ENCODE measurements around the gene SMU1. TPM values are rescaled to one million over a fixed set of nuclear protein-coding genes. Genes with fewer than 3 reads are reported as not detected.
"Not testable (repeated sequence)": the region's sequence is repeated elsewhere in the genome, so short reads cannot be mapped to it uniquely, and the experiment has no call there.

Gene SMU1
- total RNA-seq, 1 donor from 2014 or later: 19.6 TPM

- H3K27ac Mint-ChIP-seq (ENCODE audit: unreplicated experiment): no peak overlapping the region
- peaks cover 5% of the 10 kb centered on the region for H3K36me3 Mint-ChIP-seq (ENCODE audit: unreplicated experiment)
- H3K9me3 Mint-ChIP-seq (ENCODE audit: unreplicated experiment): no peaks in the 10 kb centered on the region
- TF ChIP-seq CTCF (IDR thresholded peaks at IDR 0.05; ENCODE audit: partially characterized antibody, unreplicated experiment): no peak
- H3K4me1 Mint-ChIP-seq (ENCODE audit: low read depth, unreplicated experiment): no peaks in the 10 kb centered on the region
- no peak overlapping the region for H3K4me3 Mint-ChIP-seq (ENCODE audit: unreplicated experiment)
- peaks cover under 1% of the 10 kb centered on the region for H3K27me3 Mint-ChIP-seq (ENCODE audit: unreplicated experiment)
- no peak for DNase-seq
Observed at GRCh38 chr9:33097192-33097591, 20.7 kb upstream of the SMU1 start.

- H3K27me3 Mint-ChIP-seq (ENCODE audit: unreplicated experiment): peaks cover 1% of the 10 kb centered on the region
- H3K36me3 Mint-ChIP-seq (ENCODE audit: unreplicated experiment): peaks cover under 1% of the 10 kb centered on the region
- no peak overlapping the region for H3K27ac Mint-ChIP-seq (ENCODE audit: unreplicated experiment)
- no peaks in the 10 kb centered on the region for H3K4me1 Mint-ChIP-seq (ENCODE audit: low read depth, unreplicated experiment)
- no peak for TF ChIP-seq CTCF (IDR thresholded peaks at IDR 0.05; ENCODE audit: partially characterized antibody, unreplicated experiment)
- no peak for DNase-seq
- no peaks in the 10 kb centered on the region for H3K9me3 Mint-ChIP-seq (ENCODE audit: unreplicated experiment)
- H3K4me3 Mint-ChIP-seq (ENCODE audit: unreplicated experiment): no peak overlapping the region
Observed at GRCh38 chr9:33092634-33093033, 16.2 kb upstream of the SMU1 start.

GRCh38 chr9:33085672-33086071 is 9.2 kb upstream of the SMU1 start:
- H3K36me3 Mint-ChIP-seq (ENCODE audit: unreplicated experiment); H3K4me1 Mint-ChIP-seq (ENCODE audit: low read depth, unreplicated experiment); H3K4me3 Mint-ChIP-seq (ENCODE audit: unreplicated experiment); H3K27me3 Mint-ChIP-seq (ENCODE audit: unreplicated experiment); H3K9me3 Mint-ChIP-seq (ENCODE audit: unreplicated experiment); H3K27ac Mint-ChIP-seq (ENCODE audit: unreplicated experiment); DNase-seq: not testable (repeated sequence)

GRCh38 chr9:33082538-33083326 is 6.3 kb upstream of the SMU1 start:
- Mint-ChIP-seq H3K9me3 (ENCODE audit: unreplicated experiment) (no peaks in the 10 kb centered on the region), H3K27me3 (ENCODE audit: unreplicated experiment) (no peaks in the 10 kb centered on the region), H3K27ac (ENCODE audit: unreplicated experiment) (no peak overlapping the region), H3K4me3 (ENCODE audit: unreplicated experiment) (no peak overlapping the region), H3K4me1 (ENCODE audit: low read depth, unreplicated experiment) (no peaks in the 10 kb centered on the region), H3K36me3 (ENCODE audit: unreplicated experiment) (no peaks in the 10 kb centered on the region)
- no peak for TF ChIP-seq CTCF (IDR thresholded peaks at IDR 0.05; ENCODE audit: partially characterized antibody, unreplicated experiment)
- no peak for DNase-seq

- TF ChIP-seq CTCF (IDR thresholded peaks at IDR 0.05; ENCODE audit: partially characterized antibody, unreplicated experiment): no peak
- no peak for DNase-seq
- no peaks in the 10 kb centered on the region for H3K4me1 Mint-ChIP-seq (ENCODE audit: low read depth, unreplicated experiment)
- H3K9me3 Mint-ChIP-seq (ENCODE audit: unreplicated experiment): no peaks in the 10 kb centered on the region
- H3K4me3 Mint-ChIP-seq (ENCODE audit: unreplicated experiment): no peak overlapping the region
- H3K27me3 Mint-ChIP-seq (ENCODE audit: unreplicated experiment): peaks cover 1% of the 10 kb centered on the region
- H3K27ac Mint-ChIP-seq (ENCODE audit: unreplicated experiment): no peak overlapping the region
- H3K36me3 Mint-ChIP-seq (ENCODE audit: unreplicated experiment): no peaks in the 10 kb centered on the region
Observed at GRCh38 chr9:33082128-33082527, 5.7 kb upstream of the SMU1 start.

Measured in glutamatergic neuron (in vitro differentiated cells).